AG10803 (cell line): ENCODE data around the gene AP3D1.

Source experiments
- DNase-seq: peaks from one replicate; pipeline ENCODE4 v3.0.0; 2010; ENCODE audit warnings: low read depth
- H3K4me3 ChIP-seq: 2 replicates; pipeline ENCODE4 v1.5.1; 2011; ENCODE audit warnings: mild to moderate bottlenecking, low read length, control low read depth
- TF ChIP-seq, protein P1 (sequence below): conservative IDR thresholded peaks from 2 replicates; pipeline ENCODE4 v1.5.1; 2011; ENCODE audit warnings: mild to moderate bottlenecking, low read length, control low read depth, inconsistent platforms

The AP3D1 gene

DNA sequence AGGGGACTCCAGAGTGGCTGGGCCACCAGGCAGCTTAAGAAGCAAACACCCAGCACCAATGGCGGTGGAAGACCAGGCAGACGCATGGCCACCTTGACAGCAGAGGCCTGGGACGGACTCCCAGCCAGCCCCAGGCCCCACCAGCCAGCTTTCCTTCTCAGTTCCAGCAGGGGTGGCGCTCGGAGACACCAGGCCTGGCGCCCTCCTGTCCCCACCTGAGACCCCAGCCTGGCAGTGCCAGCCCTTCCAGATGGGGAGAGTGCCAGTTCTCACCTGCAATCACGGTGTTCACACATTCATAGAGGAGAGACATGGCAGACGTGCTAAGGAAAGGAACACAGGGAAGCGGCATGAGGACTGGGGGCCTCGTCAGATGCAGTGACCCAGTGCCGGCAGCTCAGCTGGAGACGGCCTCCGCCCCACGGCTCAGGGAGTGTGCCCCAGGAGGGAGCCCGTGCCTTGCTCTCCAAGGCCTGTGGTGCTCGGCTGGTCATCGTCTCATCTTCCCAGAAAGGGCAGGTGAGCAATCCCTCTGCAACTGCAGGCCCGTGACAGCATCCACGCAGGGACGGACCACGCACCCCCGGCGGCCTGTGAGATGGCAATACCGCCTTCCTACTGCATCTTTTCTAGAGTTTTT, 24.4 kb downstream of the AP3D1 start:
- TF ChIP-seq, protein P1, sequence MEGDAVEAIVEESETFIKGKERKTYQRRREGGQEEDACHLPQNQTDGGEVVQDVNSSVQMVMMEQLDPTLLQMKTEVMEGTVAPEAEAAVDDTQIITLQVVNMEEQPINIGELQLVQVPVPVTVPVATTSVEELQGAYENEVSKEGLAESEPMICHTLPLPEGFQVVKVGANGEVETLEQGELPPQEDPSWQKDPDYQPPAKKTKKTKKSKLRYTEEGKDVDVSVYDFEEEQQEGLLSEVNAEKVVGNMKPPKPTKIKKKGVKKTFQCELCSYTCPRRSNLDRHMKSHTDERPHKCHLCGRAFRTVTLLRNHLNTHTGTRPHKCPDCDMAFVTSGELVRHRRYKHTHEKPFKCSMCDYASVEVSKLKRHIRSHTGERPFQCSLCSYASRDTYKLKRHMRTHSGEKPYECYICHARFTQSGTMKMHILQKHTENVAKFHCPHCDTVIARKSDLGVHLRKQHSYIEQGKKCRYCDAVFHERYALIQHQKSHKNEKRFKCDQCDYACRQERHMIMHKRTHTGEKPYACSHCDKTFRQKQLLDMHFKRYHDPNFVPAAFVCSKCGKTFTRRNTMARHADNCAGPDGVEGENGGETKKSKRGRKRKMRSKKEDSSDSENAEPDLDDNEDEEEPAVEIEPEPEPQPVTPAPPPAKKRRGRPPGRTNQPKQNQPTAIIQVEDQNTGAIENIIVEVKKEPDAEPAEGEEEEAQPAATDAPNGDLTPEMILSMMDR, result no peak
- no peak overlapping the region for H3K4me3 ChIP-seq
- DNase-seq, result no peak

DNA sequence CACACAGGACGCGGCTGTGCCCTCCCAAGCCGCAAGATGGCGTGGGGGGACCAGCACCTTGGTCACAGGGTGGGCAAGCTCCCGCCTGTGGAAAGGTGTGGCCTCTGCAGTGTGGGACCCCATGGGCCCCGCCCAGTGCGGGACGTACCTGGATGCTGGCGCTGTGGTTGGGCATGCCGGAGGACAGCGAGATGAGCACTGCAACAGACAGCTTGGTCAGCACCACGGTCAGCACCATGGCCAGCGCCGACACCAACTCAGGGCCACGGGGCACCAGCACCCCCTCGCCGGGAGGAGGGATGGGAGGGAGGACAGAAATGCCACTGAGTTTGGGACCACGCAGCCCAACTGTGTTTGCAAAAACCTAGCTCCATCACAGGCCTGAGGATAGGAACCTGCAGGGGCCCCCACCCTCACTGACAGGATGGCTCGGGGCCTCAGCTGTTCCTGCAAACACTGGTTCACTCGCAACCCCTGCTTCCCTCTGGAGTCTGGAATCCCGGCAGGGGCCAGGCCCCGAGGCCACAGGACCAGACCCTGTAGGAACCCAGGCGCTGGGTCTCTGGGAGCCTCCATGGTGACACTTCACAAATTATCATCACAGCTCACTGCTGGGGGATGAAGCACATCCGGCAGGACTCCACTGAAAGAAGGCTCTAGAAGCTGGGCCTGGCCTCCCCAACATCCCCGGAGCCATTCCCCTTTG, 27.5 kb downstream of the AP3D1 start:
- no peak overlapping the region for H3K4me3 ChIP-seq
- DNase-seq, result no peak
- TF ChIP-seq, protein P1, result no peak

DNA sequence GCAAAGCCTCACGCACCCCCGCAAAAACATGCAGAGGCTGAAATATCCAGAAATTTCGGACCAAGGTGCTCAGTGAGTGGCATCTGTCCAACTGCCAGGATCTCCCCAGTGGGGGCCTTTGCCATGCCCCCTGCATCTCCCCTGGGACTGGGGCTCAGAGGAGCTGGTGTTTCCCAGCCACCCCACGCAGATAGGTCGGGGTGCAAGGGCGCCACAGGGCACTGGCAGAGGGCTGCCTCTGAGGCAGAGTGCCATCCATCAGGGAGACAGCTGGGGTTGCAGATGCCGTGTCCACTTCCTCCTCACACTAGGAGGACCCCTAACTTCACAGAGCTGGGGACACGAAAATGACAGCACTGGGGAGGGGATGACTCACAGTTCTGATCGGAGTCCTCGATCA, 28.4 kb downstream of the AP3D1 start:
- H3K4me3 ChIP-seq, result no peak overlapping the region
- TF ChIP-seq, protein P1, result no peak
- no peak for DNase-seq

DNA sequence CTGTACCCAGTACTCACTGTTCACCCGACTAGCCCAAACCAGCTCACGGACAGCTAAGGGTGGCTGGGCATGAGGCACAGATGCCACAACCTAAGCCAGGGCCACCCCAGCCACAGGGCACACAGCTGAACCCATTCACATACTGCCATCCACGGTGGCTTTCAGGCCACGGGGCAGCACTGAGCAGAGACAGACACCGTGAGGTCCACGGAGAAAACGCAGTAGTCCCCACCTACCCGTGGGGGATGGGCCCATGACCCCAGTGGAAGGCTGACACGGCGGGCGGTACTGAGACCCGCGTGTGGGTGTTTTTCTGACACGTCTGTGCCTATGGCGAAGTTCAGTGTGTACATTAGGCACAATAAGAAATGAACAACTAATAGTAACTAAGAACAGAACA, 29.1 kb downstream of the AP3D1 start:
- H3K4me3 ChIP-seq, result no peak overlapping the region
- TF ChIP-seq, protein P1, result no peak
- DNase-seq, result no peak

DNA sequence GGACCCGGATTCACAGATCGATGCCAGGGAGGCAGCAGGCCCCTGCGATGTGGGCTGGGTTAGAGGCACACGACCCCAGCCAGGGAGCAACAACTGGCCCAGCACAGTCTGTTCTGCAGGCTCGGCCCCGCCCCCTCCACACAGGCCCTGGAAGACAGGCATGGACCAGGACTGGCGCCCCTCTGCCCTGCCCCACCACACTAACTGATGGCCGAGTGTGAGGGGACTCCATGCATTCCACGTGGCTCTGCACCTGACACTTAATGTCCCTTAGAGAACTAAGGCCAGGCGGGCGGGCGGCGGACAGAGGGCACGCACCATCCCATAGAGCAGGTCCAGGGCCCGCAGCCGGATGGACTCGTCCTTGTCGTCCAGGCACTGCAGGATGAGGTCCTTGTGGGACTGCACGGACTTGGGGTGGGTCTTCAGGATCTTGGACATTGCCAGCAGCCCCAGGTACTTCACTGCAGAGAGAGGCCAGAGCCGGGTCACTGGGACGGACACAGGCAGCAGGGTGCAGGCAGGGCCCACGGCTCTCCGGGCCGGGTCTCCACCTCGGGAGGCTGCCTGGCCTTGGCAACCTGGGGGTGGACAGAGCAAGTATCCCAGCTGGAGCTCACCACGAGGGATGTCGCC, 29.8 kb downstream of the AP3D1 start:
- H3K4me3 ChIP-seq, result no peak overlapping the region
- DNase-seq, result no peak
- TF ChIP-seq, protein P1, result no peak

DNA sequence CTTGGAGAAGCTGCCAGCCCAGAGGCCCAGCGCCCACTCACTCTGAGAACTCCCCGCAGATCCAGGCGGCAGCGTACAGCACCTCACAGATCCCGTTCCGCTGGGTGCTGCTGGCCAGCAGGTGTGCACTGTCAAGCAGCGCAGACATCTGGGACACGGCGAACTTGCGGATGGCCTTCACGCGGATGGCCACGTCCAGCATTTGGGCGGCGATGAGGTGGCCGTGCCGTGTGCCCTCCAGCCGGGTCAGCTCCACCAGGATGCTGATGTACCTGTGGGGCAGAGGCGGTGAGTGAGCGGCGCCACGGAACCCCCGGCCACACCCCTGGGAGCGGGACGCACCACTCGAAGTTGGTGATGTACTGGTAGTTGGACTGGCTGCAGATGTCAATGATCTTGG, 30.5 kb downstream of the AP3D1 start:
- TF ChIP-seq, protein P1, result no peak
- H3K4me3 ChIP-seq, result no peak overlapping the region
- DNase-seq, result no peak
